K562 (cell line): ENCODE measurements around the gene NXNL2. TPM values are rescaled to one million over a fixed set of nuclear protein-coding genes. Genes with fewer than 3 reads are reported as not detected.

Experiments
- ATAC-seq: fragments of 200-7000 bp; cut with Tn5 transposase; 3 replicates; pipeline ENCODE4 v1.9.1; 2020; ENCODE audit warnings: moderate library complexity
- BruUV-seq: library from RNA; stranded (reverse); fragments of 400-500 nt; replicated peaks from 2 replicates; lab custom pipeline; 2021; lab: Mats Ljungman, UMichigan
- CTCF ChIA-PET: fragments of 300-600 bp; formaldehyde crosslinking; extraction: SDS; loops from one replicate; lab custom pipeline; 2021; ENCODE audit warnings: low intra/inter-chr PET ratio; lab: Yijun Ruan, JAX
- POLR2A ChIA-PET: fragments of 300-600, 350-650 bp; sonication (Branson Sonifier 250); formaldehyde crosslinking; extraction: SDS; loops from one replicate; lab custom pipeline; 2021; ENCODE audit warnings: antibody characterized with exemption, inconsistent platforms; lab: Yijun Ruan, JAX
- DNase-seq, 4 experiments: peaks; one replicate each; pipeline versions ENCODE4 v3.0.0 to v3.0.0-alpha.2; 2011 to 2018; ENCODE audit warnings: low spot score in 3 of 4, mixed read lengths in 3 of 4; ENCODE audit errors: extremely low read depth in 1 of 4
- FAIRE-seq: peaks from 2 replicates; lab custom pipeline; 2011; peaks lifted over from hg19 to GRCh38; lab: Jason Lieb, UNC
- H2AFZ ChIP-seq: 2 replicates; pipeline ENCODE4 v1.6.0; 2011; ENCODE audit warnings: low read depth, low read length, control low read depth, inconsistent platforms
- H3K27ac ChIP-seq: fragments of 200-600 bp; 3 replicates; pipeline ENCODE4 v1.8.0; 2011; ENCODE audit warnings: low read depth, mild to moderate bottlenecking, control low read depth, inconsistent platforms, low read length, moderate library complexity, mixed read lengths; ENCODE audit errors: extremely low read depth
- H3K27me3 ChIP-seq, 2 experiments: fragments of 300-600 bp in 1 of 2; 2 replicates in 1 of 2; 3 replicates in 1 of 2; pipeline versions ENCODE4 v1.6.0 to v1.8.0; 2011; ENCODE audit warnings: inconsistent platforms in 2 of 2, low read length in 2 of 2, mild to moderate bottlenecking in 1 of 2, mixed read lengths in 1 of 2, moderate library complexity in 1 of 2; ENCODE audit not compliant: control insufficient read depth in 2 of 2, insufficient read depth in 2 of 2
- H3K36me3 ChIP-seq: fragments of 300-600 bp; 3 replicates; pipeline ENCODE4 v1.8.0; 2011; ENCODE audit warnings: mild to moderate bottlenecking, low read length, inconsistent platforms; ENCODE audit not compliant: control insufficient read depth, insufficient read depth
- H3K4me1 ChIP-seq, 2 experiments: fragments of 200-600 bp in 1 of 2; replicated peaks in 1 of 2; 2 replicates in 1 of 2; 3 replicates in 1 of 2; pipeline versions ENCODE4 v1.5.1 to v1.8.0; 2011; ENCODE audit warnings: inconsistent platforms in 2 of 2, low read length in 2 of 2, mild to moderate bottlenecking in 1 of 2, mixed read lengths in 1 of 2, moderate library complexity in 1 of 2; ENCODE audit not compliant: control insufficient read depth in 2 of 2, insufficient read depth in 2 of 2
- H3K4me2 ChIP-seq: 2 replicates; pipeline ENCODE4 v1.6.1; 2011; ENCODE audit warnings: low read length, control low read depth, inconsistent platforms, mixed read lengths; ENCODE audit not compliant: insufficient read depth
- H3K4me3 ChIP-seq: fragments of 200-600 bp; sonication (generic), shearing (Covaris generic); 2 replicates; pipeline ENCODE4 v1.5.1; 2016; ENCODE audit warnings: control low read depth, inconsistent platforms
- H3K79me2 ChIP-seq: fragments of 200-600 bp; 3 replicates; pipeline ENCODE4 v1.8.0; 2011; ENCODE audit warnings: low read length, inconsistent platforms; ENCODE audit not compliant: control insufficient read depth, insufficient read depth
- H3K9ac ChIP-seq, 2 experiments: 2 replicates each; pipeline versions ENCODE4 v1.6.0 to v1.6.1; 2011; ENCODE audit warnings: low read depth in 2 of 2, low read length in 2 of 2, control low read depth in 1 of 2, inconsistent platforms in 1 of 2, mild to moderate bottlenecking in 1 of 2, mixed read lengths in 1 of 2; ENCODE audit not compliant: insufficient read depth in 1 of 2
- H3K9me1 ChIP-seq: one replicate; pipeline ENCODE4 v1.6.0; 2011; ENCODE audit warnings: inconsistent platforms, mild to moderate bottlenecking, low read length, moderate library complexity; ENCODE audit not compliant: control insufficient read depth, insufficient read depth
- H3K9me3 ChIP-seq: replicated peaks from 2 replicates; pipeline ENCODE4 v1.5.1; 2011; ENCODE audit warnings: low read depth, low read length, inconsistent platforms; ENCODE audit not compliant: control insufficient read depth, insufficient read depth
- H4K20me1 ChIP-seq: replicated peaks from 2 replicates; pipeline ENCODE4 v1.6.1; 2011; ENCODE audit warnings: low read length, inconsistent platforms, mixed read lengths; ENCODE audit not compliant: control insufficient read depth, insufficient read depth
- BRD4 ChIP-seq: fragments of 200-600 bp; sonication (generic); IDR thresholded peaks from 2 replicates; pipeline ENCODE4 v1.6.1; 2017; ENCODE audit warnings: inconsistent platforms
- ELF4 ChIP-seq: fragments of 450-650 bp; formaldehyde crosslinking; IDR thresholded peaks from 2 replicates; pipeline ENCODE4 v1.4.0; 2022; ENCODE audit warnings: missing genetic modification characterization
- ERF ChIP-seq: fragments of 450-650 bp; formaldehyde crosslinking; IDR thresholded peaks from 2 replicates; pipeline ENCODE4 v1.4.0; 2020; ENCODE audit warnings: mild to moderate bottlenecking, mixed read lengths
- GATAD2A ChIP-seq: fragments of 450-650 bp; IDR thresholded peaks from 2 replicates; pipeline ENCODE4 v1.6.1; 2017
- MIER1 ChIP-seq: fragments of 450-650 bp; IDR thresholded peaks from 2 replicates; pipeline ENCODE4 v1.6.1; 2016; ENCODE audit warnings: antibody characterized with exemption, mild to moderate bottlenecking, low read depth
- MTA1 ChIP-seq: fragments of 450-650 bp; IDR thresholded peaks from 2 replicates; pipeline ENCODE4 v1.6.1; 2017; ENCODE audit warnings: borderline replicate concordance
- MTA2 ChIP-seq: fragments of 450-650 bp; IDR thresholded peaks from 2 replicates; pipeline ENCODE4 v1.6.1; 2016; ENCODE audit warnings: low read depth
- NR4A1 ChIP-seq, 2 experiments: fragments of 250-450 bp in 1 of 2; fragments of 450-650 bp in 1 of 2; sonication (Bioruptor Pico) in 1 of 2; IDR thresholded peaks; 2 replicates each; pipeline versions ENCODE4 v1.4.0 to v1.6.1; 2016 to 2020; ENCODE audit warnings: mild to moderate bottlenecking in 2 of 2, missing compliant biosample characterization in 1 of 2, missing genetic modification characterization in 1 of 2, moderate library complexity in 1 of 2
- PTTG1 ChIP-seq: fragments of 450-650 bp; IDR thresholded peaks from 2 replicates; pipeline ENCODE4 v1.6.1; 2016; ENCODE audit warnings: low read depth, mild to moderate bottlenecking, missing genetic modification characterization, missing compliant biosample characterization
- SMARCB1 ChIP-seq: IDR thresholded peaks from 2 replicates; pipeline ENCODE4 v1.6.1; 2011; ENCODE audit warnings: improper control_type of control experiment, low read depth; ENCODE audit not compliant: insufficient read length
- SMARCC2 ChIP-seq: fragments of 450-650 bp; IDR thresholded peaks from 2 replicates; pipeline ENCODE4 v1.6.1; 2017; ENCODE audit warnings: antibody characterized with exemption, moderate library complexity, mild to moderate bottlenecking, low read depth
- STAT5A ChIP-seq: IDR thresholded peaks from 2 replicates; pipeline ENCODE4 v1.6.1; 2012; ENCODE audit warnings: low read length, inconsistent platforms, borderline replicate concordance
- ZFPM2 ChIP-seq: fragments of 250-450 bp; sonication (Bioruptor Pico); IDR thresholded peaks from 2 replicates; pipeline ENCODE4 v1.5.1; 2022; ENCODE audit warnings: mild to moderate bottlenecking
- ZNF134 ChIP-seq: fragments of 250-450 bp; sonication (Bioruptor Pico); conservative IDR thresholded peaks from 2 replicates; pipeline ENCODE4 v1.4.0; 2020
- ZNF184 ChIP-seq: sonication (generic); formaldehyde crosslinking; IDR thresholded peaks from 2 replicates; pipeline ENCODE4 v1.5.0; 2020; ENCODE audit warnings: missing genetic modification reagents
- ZNF324 ChIP-seq: fragments of 250-450 bp; sonication (Bioruptor Pico); IDR thresholded peaks from 2 replicates; pipeline ENCODE4 v1.4.0; 2020; ENCODE audit warnings: mild to moderate bottlenecking
- ZNF551 ChIP-seq: fragments of 250-450 bp; sonication (Bioruptor Pico); IDR thresholded peaks from 2 replicates; pipeline ENCODE4 v1.5.0; 2021; ENCODE audit warnings: mild to moderate bottlenecking, moderate library complexity
- ZNF76 ChIP-seq: fragments of 250-450 bp; sonication (Bioruptor Pico); IDR thresholded peaks from 2 replicates; pipeline ENCODE4 v1.4.0; 2020; ENCODE audit warnings: mild to moderate bottlenecking, moderate library complexity, borderline replicate concordance
- WGBS: fragments of 100-300 bp; shearing (Covaris generic); methylation state at CpG from one replicate; pipeline ENCODE4 v1.1.6; 2016; ENCODE audit warnings: low coverage, mixed read lengths; ENCODE audit not compliant: insufficient coverage; ENCODE audit errors: missing lambda C conversion rate; 5-methylcytosine and 5-hydroxymethylcytosine counted together
- in situ Hi-C: fragments of 300-500 bp; cut with MboI; formaldehyde crosslinking; loops from 4 replicates; pipeline ENCODE4 v1.15.0; 2018; ENCODE audit warnings: inconsistent platforms, mixed read lengths
- intact Hi-C: fragments of 100-400 bp; cut with micrococcal nuclease; formaldehyde crosslinking; loops from 2 replicates; pipeline ENCODE4 v1.14.2; 2022
- polyA plus RNA-seq, 8 experiments: library from polyadenylated mRNA; depleted of rRNA in 4 of 8; stranded (reverse) in 5 of 8; unstranded in 3 of 8; fragments of >200 nt; fragmentation: Nextera tagmentation in 2 of 8; fragmentation: Illumina TruSeq in 1 of 8; extraction: Ambion mirVana in 2 of 8; extraction: Trizol in 1 of 8; gene quantifications; 2 replicates each; pipeline versions ENCODE4 v1.2.1 to v1.2.3, GENCODE V29; 2011 to 2014; ENCODE audit warnings: inconsistent platforms in 1 of 8, missing spikeins in 1 of 8
- total RNA-seq, 7 experiments: library from RNA; depleted of rRNA in 6 of 7; stranded (reverse); fragments of >200 nt in 6 of 7; fragmentation: Illumina TruSeq in 2 of 7; extraction: Trizol in 2 of 7; gene quantifications; 2 replicates each; pipeline versions ENCODE4 v1.2.1 to v1.2.3, GENCODE V29; 2011 to 2021; ENCODE audit warnings: low replicate concordance in 1 of 7

NXNL2 gene
- total and polyA plus RNA-seq, 9 of the 15 experiments (the other 6 are each of a cell fraction or from before 2014, with no cell fraction given): 0.15 to 0.19 TPM; not detected in 7

- H3K36me3 ChIP-seq: no peaks in the 10 kb centered on the region
- H3K4me2 ChIP-seq: no peak overlapping the region
- CTCF ChIA-PET: no interaction called here
- no peaks in the 10 kb centered on the region for H3K79me2 ChIP-seq
- H3K27me3 ChIP-seq: peaks cover 0 to 27% of the 10 kb centered on the region in 2 experiments; a peak in 3 of 5 replicates
- ATAC-seq (no peak), DNase-seq (no peak), FAIRE-seq (no peak)
- TF ChIP-seq NR4A1 (CRISPR knock-in tag; IDR thresholded peaks at IDR 0.05): no peak
- TF ChIP-seq NR4A1 (tag; IDR thresholded peaks at IDR 0.05): no peak
- TF ChIP-seq MTA2: no peak
- TF ChIP-seq SMARCB1: no peak
- TF ChIP-seq ERF (CRISPR knock-in tag): no peak
- no peak for TF ChIP-seq GATAD2A
- TF ChIP-seq ZFPM2: no peak
- no peak for TF ChIP-seq ELF4 (CRISPR knock-in tag)
- TF ChIP-seq BRD4: no peak
- no peak for TF ChIP-seq ZNF184 (CRISPR knock-in tag)
- TF ChIP-seq ZNF551 (CRISPR knock-in tag): no peak
- no peak for TF ChIP-seq PTTG1
- no peak for TF ChIP-seq STAT5A
- TF ChIP-seq ZNF324 (CRISPR knock-in tag): no peak
- TF ChIP-seq ZNF76 (CRISPR knock-in tag): no peak
- no peak for TF ChIP-seq ZNF134 (CRISPR knock-in tag)
- TF ChIP-seq MTA1: no peak
- no peak for TF ChIP-seq SMARCC2
- no peak for TF ChIP-seq MIER1
- H3K9ac ChIP-seq: no peak overlapping the region
- no peak overlapping the region for H3K4me3 ChIP-seq
- no peaks in the 10 kb centered on the region for H3K9me3 ChIP-seq
- no peak overlapping the region for H3K27ac ChIP-seq
- H4K20me1 ChIP-seq: no peaks in the 10 kb centered on the region
- intact Hi-C loops: no loop called here
- BruUV-seq: no TSS peak
- 0% methylated on average over 6 of the region's 6 CpGs for whole genome bisulfite sequencing
- H2AFZ ChIP-seq: no peak overlapping the region
- POLR2A ChIA-PET: no interaction called here
- H3K9me1 ChIP-seq: no peaks in the 10 kb centered on the region
- in situ Hi-C loops: no loop called here
- no peaks in the 10 kb centered on the region for H3K4me1 ChIP-seq
Measured at GRCh38 chr9:88498880-88499279, 36.1 kb upstream of the NXNL2 start.
